HepG2 (cell line): ENCODE data around the gene NOM1. TPM values are rescaled to one million over a fixed set of nuclear protein-coding genes. Genes with fewer than 3 reads are reported as not detected.

ENCODE experiments used
- ATAC-seq: fragments of 200-7000 bp; cut with Tn5 transposase; 3 replicates; pipeline ENCODE4 v1.9.1; 2020; ENCODE audit warnings: mild to moderate bottlenecking, moderate library complexity
- BruUV-seq: library from RNA; stranded (reverse); fragments of 400-500 nt; replicated peaks from 2 replicates; lab custom pipeline; 2021; lab: Mats Ljungman, UMichigan
- CTCF ChIA-PET: fragments of 300-600 bp; formaldehyde crosslinking; extraction: SDS; loops from one replicate; lab custom pipeline; 2021; ENCODE audit warnings: low total read pairs, inconsistent platforms, low intra/inter-chr PET ratio; lab: Yijun Ruan, JAX
- POLR2A ChIA-PET: fragments of 350-600 bp; sonication (Branson Sonifier 250); formaldehyde crosslinking; loops from one replicate; lab custom pipeline; 2020; ENCODE audit warnings: antibody characterized with exemption, inconsistent platforms; lab: Yijun Ruan, JAX
- DNase-seq: peaks from one replicate; pipeline ENCODE4 v3.0.0-alpha.2; 2015; ENCODE audit warnings: low spot score
- FAIRE-seq: peaks from 3 replicates; lab custom pipeline; 2011; peaks lifted over from hg19 to GRCh38; lab: Jason Lieb, UNC
- H2AFZ ChIP-seq: one replicate; pipeline ENCODE4 v1.6.1; 2011; ENCODE audit warnings: low read length, inconsistent platforms
- H3K27ac ChIP-seq: fragments of 300-600 bp; 3 replicates; pipeline ENCODE4 v1.8.0; 2011; ENCODE audit warnings: mixed run types, mild to moderate bottlenecking, mixed read lengths, low read length, inconsistent platforms; ENCODE audit not compliant: insufficient read depth; ENCODE audit errors: extremely low read length
- H3K27me3 ChIP-seq, 2 experiments: fragments of 200-600 bp in 1 of 2; 2 replicates in 1 of 2; 3 replicates in 1 of 2; pipeline versions ENCODE4 v1.6.0 to v1.8.0; 2011; ENCODE audit warnings: low read length in 2 of 2, mild to moderate bottlenecking in 2 of 2, moderate library complexity in 2 of 2, inconsistent platforms in 1 of 2; ENCODE audit not compliant: insufficient read depth in 2 of 2, control insufficient read depth in 1 of 2
- H3K36me3 ChIP-seq, 2 experiments: fragments of 200-600 bp in 1 of 2; replicated peaks in 1 of 2; 2 replicates in 1 of 2; 3 replicates in 1 of 2; pipeline versions ENCODE4 v1.5.1 to v1.8.0; 2011; ENCODE audit warnings: low read length in 2 of 2, inconsistent platforms in 1 of 2; ENCODE audit not compliant: insufficient read depth in 2 of 2, control insufficient read depth in 1 of 2
- H3K4me1 ChIP-seq: 2 replicates; pipeline ENCODE4 v1.5.1; 2012; ENCODE audit warnings: low read length, inconsistent platforms; ENCODE audit not compliant: insufficient read depth
- H3K4me2 ChIP-seq: 2 replicates; pipeline ENCODE4 v1.6.0; 2011; ENCODE audit warnings: low read depth, low read length, inconsistent platforms
- H3K4me3 ChIP-seq, 3 experiments: fragments of 200-600 bp in 1 of 3; sonication (generic), shearing (Covaris generic) in 1 of 3; replicated peaks in 1 of 3; 2 replicates each; pipeline ENCODE4 v1.5.1; 2011 to 2016; ENCODE audit warnings: low read length in 3 of 3, inconsistent platforms in 2 of 3, low read depth in 2 of 3, mild to moderate bottlenecking in 2 of 3, control low read depth in 1 of 3, mixed read lengths in 1 of 3; ENCODE audit not compliant: insufficient read depth in 1 of 3
- H3K79me2 ChIP-seq: one replicate; pipeline ENCODE4 v1.6.1; 2011; ENCODE audit warnings: low read length, inconsistent platforms; ENCODE audit not compliant: insufficient read depth
- H3K9ac ChIP-seq: 2 replicates; pipeline ENCODE4 v1.6.0; 2011; ENCODE audit warnings: mild to moderate bottlenecking, low read depth, low read length, inconsistent platforms; ENCODE audit not compliant: insufficient read depth
- H3K9me3 ChIP-seq: 2 replicates; pipeline ENCODE4 v1.5.1; 2012; ENCODE audit warnings: mild to moderate bottlenecking, low read length
- H4K20me1 ChIP-seq: 2 replicates; pipeline ENCODE4 v1.6.0; 2011; ENCODE audit warnings: inconsistent platforms, mild to moderate bottlenecking, low read length, moderate library complexity; ENCODE audit not compliant: insufficient read depth
- DMAP1 ChIP-seq: IDR thresholded peaks from 2 replicates; pipeline ENCODE4 v1.6.1; 2016
- HNF4A ChIP-seq: sonication (generic); formaldehyde crosslinking; IDR thresholded peaks from 2 replicates; pipeline ENCODE4 v1.4.0; 2020; ENCODE audit warnings: missing genetic modification reagents
- HNRNPUL1 ChIP-seq: fragments of 200-400 bp; formaldehyde crosslinking; IDR thresholded peaks from 2 replicates; pipeline ENCODE4 v1.6.1; 2017; ENCODE audit warnings: low read depth, mild to moderate bottlenecking, low read length, moderate library complexity
- KDM5B ChIP-seq: sonication (generic); formaldehyde crosslinking; IDR thresholded peaks from 2 replicates; pipeline ENCODE4 v1.4.0; 2020; ENCODE audit warnings: missing genetic modification reagents, mild to moderate bottlenecking, borderline replicate concordance
- KMT2B ChIP-seq: IDR thresholded peaks from 2 replicates; pipeline ENCODE4 v1.6.1; 2016; ENCODE audit warnings: missing genetic modification reagents, missing compliant biosample characterization
- MLLT10 ChIP-seq: sonication (generic); formaldehyde crosslinking; IDR thresholded peaks from 2 replicates; pipeline ENCODE4 v1.4.0; 2020; ENCODE audit warnings: missing genetic modification reagents
- RBAK ChIP-seq: sonication (generic); formaldehyde crosslinking; IDR thresholded peaks from 2 replicates; pipeline ENCODE4 v1.5.1; 2020; ENCODE audit warnings: mild to moderate bottlenecking, missing genetic modification reagents
- RORA ChIP-seq: sonication (generic); formaldehyde crosslinking; IDR thresholded peaks from 2 replicates; pipeline ENCODE4 v1.5.0; 2020; ENCODE audit warnings: mild to moderate bottlenecking, missing genetic modification reagents, moderate library complexity
- SMAD1 ChIP-seq: sonication (generic); formaldehyde crosslinking; IDR thresholded peaks from 2 replicates; pipeline ENCODE4 v1.4.0; 2020; ENCODE audit warnings: missing genetic modification reagents, low read depth, mild to moderate bottlenecking, borderline replicate concordance
- STAT6 ChIP-seq: sonication (generic); formaldehyde crosslinking; IDR thresholded peaks from 2 replicates; pipeline ENCODE4 v1.4.0; 2020; ENCODE audit warnings: missing genetic modification reagents, mild to moderate bottlenecking, borderline replicate concordance
- TFAP4 ChIP-seq: sonication (generic); IDR thresholded peaks from 2 replicates; pipeline ENCODE4 v1.6.1; 2016; ENCODE audit warnings: low read depth, borderline replicate concordance
- TGIF2 ChIP-seq: IDR thresholded peaks from 2 replicates; pipeline ENCODE4 v1.6.1; 2016; ENCODE audit warnings: control low read depth, missing compliant biosample characterization
- ZBTB44 ChIP-seq: sonication (generic); formaldehyde crosslinking; IDR thresholded peaks from 2 replicates; pipeline ENCODE4 v1.4.0; 2020; ENCODE audit warnings: missing genetic modification reagents
- ZNF138 ChIP-seq: sonication (generic); formaldehyde crosslinking; IDR thresholded peaks from 2 replicates; pipeline ENCODE4 v1.5.0; 2020; ENCODE audit warnings: mild to moderate bottlenecking, low read depth, missing genetic modification reagents
- ZNF746 ChIP-seq: sonication (generic); formaldehyde crosslinking; IDR thresholded peaks from 2 replicates; pipeline ENCODE4 v1.8.0; 2022; ENCODE audit warnings: mild to moderate bottlenecking, missing genetic modification reagents
- ZNF747 ChIP-seq: sonication (generic); formaldehyde crosslinking; IDR thresholded peaks from 2 replicates; pipeline ENCODE4 v1.8.1; 2023; ENCODE audit warnings: missing genetic modification reagents, mild to moderate bottlenecking, borderline replicate concordance
- ZNF766 ChIP-seq: sonication (generic); formaldehyde crosslinking; IDR thresholded peaks from 2 replicates; pipeline ENCODE4 v1.5.0; 2020; ENCODE audit warnings: missing genetic modification reagents, borderline replicate concordance
- ZNF790 ChIP-seq: sonication (generic); formaldehyde crosslinking; IDR thresholded peaks from 2 replicates; pipeline ENCODE4 v1.8.0; 2022; ENCODE audit warnings: missing genetic modification reagents, mild to moderate bottlenecking, borderline replicate concordance
- WGBS: methylation state at CpG from one replicate; pipeline ENCODE4 v1.1.6; 2017; ENCODE audit warnings: low lambda C conversion rate; 5-methylcytosine and 5-hydroxymethylcytosine counted together
- in situ Hi-C: cut with HindIII; loops from 2 replicates; pipeline ENCODE4 v1.10.0; 2017; ENCODE audit warnings: low pct_unique_long_range_greater_than_20kb; ENCODE audit not compliant: extremely low pct_ligation_motif_present
- intact Hi-C: fragments of 100-400 bp; cut with micrococcal nuclease; formaldehyde crosslinking; loops from one replicate; pipeline ENCODE4 v1.10.0; 2022; ENCODE audit not compliant: unreplicated experiment
- polyA plus RNA-seq, 8 experiments: library from polyadenylated mRNA; depleted of rRNA in 3 of 8; stranded (reverse) in 7 of 8; unstranded in 1 of 8; fragments of >200 nt; fragmentation: Illumina TruSeq in 4 of 8; extraction: Trizol in 4 of 8; gene quantifications; 2 replicates each; pipeline versions ENCODE4 v1.2.1 to v1.2.3, GENCODE V29; 2011 to 2016; ENCODE audit warnings: low read depth in 4 of 8, missing spikeins in 1 of 8, mixed read lengths in 1 of 8; ENCODE audit not compliant: insufficient read depth in 1 of 8
- total RNA-seq, 5 experiments: library from RNA; depleted of rRNA; stranded (reverse); fragments of >200 nt; fragmentation: Illumina TruSeq; extraction: Trizol; gene quantifications; 2 replicates each; pipeline ENCODE4 v1.2.3, GENCODE V29; 2016; ENCODE audit warnings: low read depth in 1 of 5
- TF ChIP-seq, protein P1 (sequence below): sonication (generic); formaldehyde crosslinking; IDR thresholded peaks from 2 replicates; pipeline ENCODE4 v1.5.0; 2020; ENCODE audit warnings: missing genetic modification reagents

NOM1 gene
- total and polyA plus RNA-seq, 2 of the 13 experiments (the other 11 are each of a cell fraction or from before 2014, with no cell fraction given): 14.2 to 26.2 TPM

DNA sequence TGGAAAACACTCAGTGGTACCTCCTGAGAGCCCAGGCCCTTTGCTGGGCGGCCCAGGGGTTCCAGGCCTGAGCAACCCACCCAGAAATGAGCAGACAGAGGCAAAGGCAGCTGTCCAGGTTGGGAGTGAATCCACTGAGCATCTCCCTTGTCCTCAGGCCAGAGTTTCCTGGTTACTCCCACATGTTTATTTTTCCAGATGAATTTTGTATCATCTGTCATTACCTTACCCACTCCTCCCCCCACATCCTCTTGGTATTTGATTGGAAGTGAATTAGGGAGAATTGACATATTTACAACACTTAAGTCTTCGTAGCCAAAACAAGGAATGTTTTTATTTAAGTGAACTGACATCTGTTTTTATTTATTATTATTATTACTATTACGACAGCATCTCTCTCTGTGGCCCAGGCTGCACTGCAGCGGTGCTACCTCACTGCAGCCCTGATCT lies 43.3 kb upstream of the NOM1 start:
- 36% methylated on average over 4 of the region's 4 CpGs for WGBS
- no peak overlapping the region for H2AFZ ChIP-seq
- FAIRE-seq (no peak), ATAC-seq (no peak), DNase-seq (no peak)
- H3K36me3 ChIP-seq: no peaks in the 10 kb centered on the region
- no peaks in the 10 kb centered on the region for H3K79me2 ChIP-seq
- H3K27me3 ChIP-seq: 0 out of 5 replicates have a peak, but pooled peaks cover 0 to 4% of the 10 kb centered on the region in 2 experiments
- no peaks in the 10 kb centered on the region for H3K9me3 ChIP-seq
- H3K4me1 ChIP-seq: peaks cover 17% of the 10 kb centered on the region; the same call in 1 of the 2 replicates
- no peak overlapping the region for H3K4me2 ChIP-seq
- in situ Hi-C loops (no loop called here), intact Hi-C loops (loop anchor here (5.0 kb wide), 1 partner anchor 41 kb away; the partner anchor contains the start of gene NOM1)
- no peaks in the 10 kb centered on the region for H4K20me1 ChIP-seq
- no peak overlapping the region for H3K9ac ChIP-seq
- H3K4me3 ChIP-seq: no peak overlapping the region
- no peak overlapping the region for H3K27ac ChIP-seq
- ChIA-PET POLR2A (no interaction called here), CTCF (no interaction called here)
- BruUV-seq: no TSS peak
- TF ChIP-seq HNF4A (CRISPR knock-in tag): no peak
- TF ChIP-seq TFAP4: no peak
- TF ChIP-seq ZNF790 (CRISPR knock-in tag): no peak
- TF ChIP-seq HNRNPUL1: no peak
- TF ChIP-seq ZNF766 (CRISPR knock-in tag): no peak
- TF ChIP-seq TGIF2 (CRISPR knock-in tag): no peak
- TF ChIP-seq ZBTB44 (CRISPR knock-in tag): no peak
- TF ChIP-seq, protein P1, sequence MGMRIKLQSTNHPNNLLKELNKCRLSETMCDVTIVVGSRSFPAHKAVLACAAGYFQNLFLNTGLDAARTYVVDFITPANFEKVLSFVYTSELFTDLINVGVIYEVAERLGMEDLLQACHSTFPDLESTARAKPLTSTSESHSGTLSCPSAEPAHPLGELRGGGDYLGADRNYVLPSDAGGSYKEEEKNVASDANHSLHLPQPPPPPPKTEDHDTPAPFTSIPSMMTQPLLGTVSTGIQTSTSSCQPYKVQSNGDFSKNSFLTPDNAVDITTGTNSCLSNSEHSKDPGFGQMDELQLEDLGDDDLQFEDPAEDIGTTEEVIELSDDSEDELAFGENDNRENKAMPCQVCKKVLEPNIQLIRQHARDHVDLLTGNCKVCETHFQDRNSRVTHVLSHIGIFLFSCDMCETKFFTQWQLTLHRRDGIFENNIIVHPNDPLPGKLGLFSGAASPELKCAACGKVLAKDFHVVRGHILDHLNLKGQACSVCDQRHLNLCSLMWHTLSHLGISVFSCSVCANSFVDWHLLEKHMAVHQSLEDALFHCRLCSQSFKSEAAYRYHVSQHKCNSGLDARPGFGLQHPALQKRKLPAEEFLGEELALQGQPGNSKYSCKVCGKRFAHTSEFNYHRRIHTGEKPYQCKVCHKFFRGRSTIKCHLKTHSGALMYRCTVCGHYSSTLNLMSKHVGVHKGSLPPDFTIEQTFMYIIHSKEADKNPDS (CRISPR knock-in tag): no peak
- no peak for TF ChIP-seq ZNF746 (CRISPR knock-in tag)
- TF ChIP-seq KMT2B (CRISPR knock-in tag): no peak
- TF ChIP-seq KDM5B (CRISPR knock-in tag): no peak
- TF ChIP-seq MLLT10 (CRISPR knock-in tag): no peak
- no peak for TF ChIP-seq RORA (CRISPR knock-in tag)
- TF ChIP-seq ZNF747 (CRISPR knock-in tag): no peak
- TF ChIP-seq DMAP1 (CRISPR knock-in tag): no peak
- no peak for TF ChIP-seq ZNF138 (CRISPR knock-in tag)
- no peak for TF ChIP-seq STAT6
- TF ChIP-seq SMAD1 (CRISPR knock-in tag): no peak
- no peak for TF ChIP-seq RBAK
